K562 (cell line): ENCODE results near the gene MASTL. TPM values are rescaled to one million over a fixed set of nuclear protein-coding genes. Genes with fewer than 3 reads are reported as not detected.

Source experiments
- CBFB ChIP-seq: sonication (generic); formaldehyde crosslinking; IDR thresholded peaks from 2 replicates; pipeline ENCODE4 v1.4.0; 2020; ENCODE audit warnings: mild to moderate bottlenecking, missing genetic modification reagents
- CREBBP ChIP-seq: IDR thresholded peaks from one replicate; pipeline ENCODE4 v1.6.1; 2012; ENCODE audit warnings: low read depth, mild to moderate bottlenecking, control low read depth, inconsistent platforms, low read length
- DLX4 ChIP-seq: fragments of 250-450 bp; sonication (Bioruptor Pico); IDR thresholded peaks from 2 replicates; pipeline ENCODE4 v1.6.1; 2021; ENCODE audit warnings: mild to moderate bottlenecking
- GABPB2 ChIP-seq: fragments of 250-450 bp; sonication (Bioruptor Pico); conservative IDR thresholded peaks from 2 replicates; pipeline ENCODE4 v1.5.1; 2021; ENCODE audit warnings: mild to moderate bottlenecking
- HCFC1 ChIP-seq: IDR thresholded peaks from 2 replicates; pipeline ENCODE4 v1.6.1; 2012; ENCODE audit warnings: low read depth, low read length, improper control_type of control experiment
- HDGF ChIP-seq: fragments of 450-650 bp; IDR thresholded peaks from 2 replicates; pipeline ENCODE4 v1.6.1; 2016
- HIVEP1 ChIP-seq: fragments of 250-450 bp; sonication (Bioruptor Pico); IDR thresholded peaks from 2 replicates; pipeline ENCODE4 v1.4.0; 2020; ENCODE audit warnings: mild to moderate bottlenecking
- HNRNPLL ChIP-seq: fragments of 200-400 bp; formaldehyde crosslinking; IDR thresholded peaks from 2 replicates; pipeline ENCODE4 v1.6.1; 2017; ENCODE audit warnings: low read length, low read depth, mild to moderate bottlenecking; ENCODE audit not compliant: poor library complexity, severe bottlenecking
- HOXB6 ChIP-seq: fragments of 250-450 bp; sonication (Bioruptor Pico); IDR thresholded peaks from 2 replicates; pipeline ENCODE4 v1.5.1; 2022; ENCODE audit warnings: mild to moderate bottlenecking, borderline replicate concordance
- KHSRP ChIP-seq: fragments of 450-650 bp; IDR thresholded peaks from 2 replicates; pipeline ENCODE4 v1.6.1; 2017
- MXI1 ChIP-seq: IDR thresholded peaks from 2 replicates; pipeline ENCODE4 v1.6.1; 2011; ENCODE audit warnings: low read depth, mild to moderate bottlenecking, improper control_type of control experiment, low read length
- NFIC ChIP-seq: fragments of 450-650 bp; IDR thresholded peaks from 2 replicates; pipeline ENCODE4 v1.6.1; 2017; ENCODE audit warnings: mild to moderate bottlenecking, inconsistent platforms
- RB1 ChIP-seq: fragments of 450-650 bp; IDR thresholded peaks from 2 replicates; pipeline ENCODE4 v1.6.1; 2017; ENCODE audit warnings: low read depth, mild to moderate bottlenecking
- RFX7 ChIP-seq: fragments of 250-450 bp; sonication (Bioruptor Pico); IDR thresholded peaks from 2 replicates; pipeline ENCODE4 v1.5.1; 2021; ENCODE audit warnings: mild to moderate bottlenecking
- SP1 ChIP-seq: sonication (generic); formaldehyde crosslinking; IDR thresholded peaks from 2 replicates; pipeline ENCODE4 v1.8.1; 2022; ENCODE audit warnings: mild to moderate bottlenecking, missing genetic modification reagents
- TAL1 ChIP-seq: fragments of 450-650 bp; IDR thresholded peaks from 2 replicates; pipeline ENCODE4 v1.6.1; 2016; ENCODE audit warnings: mild to moderate bottlenecking
- TEAD2 ChIP-seq: fragments of 450-650 bp; IDR thresholded peaks from 2 replicates; pipeline ENCODE4 v1.6.1; 2016; ENCODE audit warnings: missing genetic modification characterization, control low read depth, missing compliant biosample characterization
- THAP12 ChIP-seq: fragments of 250-450 bp; sonication (Bioruptor Pico); IDR thresholded peaks from 2 replicates; pipeline ENCODE4 v1.9.0; 2021; ENCODE audit warnings: mild to moderate bottlenecking, inconsistent platforms
- TSHZ1 ChIP-seq: fragments of 250-450 bp; sonication (Bioruptor Pico); IDR thresholded peaks from 2 replicates; pipeline ENCODE4 v1.4.0; 2020; ENCODE audit warnings: mild to moderate bottlenecking, moderate library complexity
- ZBTB17 ChIP-seq: fragments of 450-650 bp; formaldehyde crosslinking; IDR thresholded peaks from 2 replicates; pipeline ENCODE4 v1.4.0; 2020; ENCODE audit warnings: mild to moderate bottlenecking
- ZNF785 ChIP-seq: fragments of 250-450 bp; sonication (Bioruptor Pico); IDR thresholded peaks from 2 replicates; pipeline ENCODE4 v1.4.0; 2020; ENCODE audit warnings: mild to moderate bottlenecking
- polyA plus RNA-seq, 8 experiments: library from polyadenylated mRNA; depleted of rRNA in 4 of 8; stranded (reverse) in 5 of 8; unstranded in 3 of 8; fragments of >200 nt; fragmentation: Nextera tagmentation in 2 of 8; fragmentation: Illumina TruSeq in 1 of 8; extraction: Ambion mirVana in 2 of 8; extraction: Trizol in 1 of 8; gene quantifications; 2 replicates each; pipeline versions ENCODE4 v1.2.1 to v1.2.3, GENCODE V29; 2011 to 2014; ENCODE audit warnings: inconsistent platforms in 1 of 8, missing spikeins in 1 of 8
- total RNA-seq, 7 experiments: library from RNA; depleted of rRNA in 6 of 7; stranded (reverse); fragments of >200 nt in 6 of 7; fragmentation: Illumina TruSeq in 2 of 7; extraction: Trizol in 2 of 7; gene quantifications; 2 replicates each; pipeline versions ENCODE4 v1.2.1 to v1.2.3, GENCODE V29; 2011 to 2021; ENCODE audit warnings: low replicate concordance in 1 of 7

The MASTL gene
- total and polyA plus RNA-seq, 9 of the 15 experiments (the other 6 are each of a cell fraction or from before 2014, with no cell fraction given) = 6.8 to 29.9 (median 23.1) TPM

- TF ChIP-seq HDGF (no peak), CREBBP (no peak), DLX4 (CRISPR knock-in tag) (no peak), ZNF785 (no peak), MXI1 (no peak), TAL1 (no peak), THAP12 (CRISPR knock-in tag) (0 out of 2 replicates have a peak, but pooled peaks have one; percentile 72), GABPB2 (CRISPR knock-in tag) (no peak), TSHZ1 (CRISPR knock-in tag) (no peak), HNRNPLL (peak; percentile 90), RFX7 (no peak), CBFB (no peak), NFIC (no peak; the same call in 1 of the 2 replicates), ZBTB17 (no peak), RB1 (peak; percentile 75; the same call in 1 of the 2 replicates), HIVEP1 (CRISPR knock-in tag) (no peak), KHSRP (peak; percentile 74; the same call in 1 of the 2 replicates), HCFC1 (0 out of 2 replicates have a peak, but pooled peaks have one; percentile 41), HOXB6 (CRISPR knock-in tag) (no peak), SP1 (CRISPR knock-in tag) (peak; percentile 90), TEAD2 (tag) (no peak)
These were observed at the start of gene MASTL (continued) for GRCh38 chr10:27155066-27155754.
